Skin epidermis (tissue), 12 donors: ENCODE data around the gene MRPL36.
"Not testable (repeated sequence)": the region's sequence is repeated elsewhere in the genome, so short reads cannot be mapped to it uniquely, and the experiment has no call there.

Source experiments
- H3K27ac ChIP-seq, 21 experiments: fragments of 200-600 bp; sonication (generic) in 11 of 21; one replicate each; pipeline ENCODE4 v1.5.0; 2020; ENCODE audit warnings: mild to moderate bottlenecking in 3 of 21, inconsistent platforms in 2 of 21, moderate library complexity in 2 of 21
- H3K4me3 ChIP-seq, 7 experiments: fragments of 200-600 bp; sonication (generic) in 2 of 7; one replicate each; pipeline ENCODE4 v1.5.0; 2020; ENCODE audit warnings: inconsistent platforms in 2 of 7, mild to moderate bottlenecking in 2 of 7, moderate library complexity in 1 of 7

The MRPL36 gene

GRCh38 chr5:1799602-1800471, at the start of gene MRPL36:
MRPL36 (minus strand) TSS chr5:1799837; CDS start chr5:1798935, 902 bp downstream.
- Histone ChIP-seq H3K4me3 (peak within 1 kb of the TSS; percentile 50 to 98 (median 96)), H3K27ac (peak within 1 kb of the TSS; percentile 71 to 97 (median 92))

GRCh38 chr5:1847611-1848010, 48.0 kb upstream of the MRPL36 start:
- Histone ChIP-seq H3K27ac (no peak overlapping the region), H3K4me3 (no peak overlapping the region)

GRCh38 chr5:1847056-1847455, 47.4 kb upstream of the MRPL36 start:
- Histone ChIP-seq H3K4me3 (no peak overlapping the region), H3K27ac (no peak overlapping the region)

GRCh38 chr5:1846583-1846982, 46.9 kb upstream of the MRPL36 start:
- H3K4me3 ChIP-seq, result no peak overlapping the region
- H3K27ac ChIP-seq, result no peak overlapping the region

GRCh38 chr5:1845696-1846095, 46.1 kb upstream of the MRPL36 start:
- Histone ChIP-seq H3K4me3 (no peak overlapping the region), H3K27ac (no peak overlapping the region)

- H3K4me3 ChIP-seq, result no peak overlapping the region
- no peak overlapping the region for H3K27ac ChIP-seq
Measured at GRCh38 chr5:1844708-1845436, 45.2 kb upstream of the MRPL36 start.

GRCh38 chr5:1843761-1844160, 44.1 kb upstream of the MRPL36 start:
- not testable (repeated sequence) for H3K4me3 ChIP-seq, H3K27ac ChIP-seq

GRCh38 chr5:1842004-1842819, 42.6 kb upstream of the MRPL36 start:
- H3K27ac ChIP-seq, result no peak overlapping the region

GRCh38 chr5:1840741-1841521, 41.3 kb upstream of the MRPL36 start:
- no peak overlapping the region for H3K27ac ChIP-seq

More at GRCh38 chr5:1842004-1842819, 42.6 kb upstream of the MRPL36 start:
- H3K4me3 ChIP-seq, result no peak overlapping the region

GRCh38 chr5:1840071-1840547, 40.5 kb upstream of the MRPL36 start:
- H3K27ac ChIP-seq, result no peak overlapping the region

More at GRCh38 chr5:1840741-1841521, 41.3 kb upstream of the MRPL36 start:
- no peak overlapping the region for H3K4me3 ChIP-seq

GRCh38 chr5:1838013-1838412, 38.4 kb upstream of the MRPL36 start:
- Histone ChIP-seq H3K4me3 (no peak overlapping the region), H3K27ac (no peak overlapping the region)

More at GRCh38 chr5:1840071-1840547, 40.5 kb upstream of the MRPL36 start:
- no peak overlapping the region for H3K4me3 ChIP-seq

- H3K4me3 ChIP-seq, result no peak overlapping the region
- H3K27ac ChIP-seq, result no peak overlapping the region
Measured at GRCh38 chr5:1836891-1837880, 37.5 kb upstream of the MRPL36 start.

- Histone ChIP-seq H3K4me3 (no peak overlapping the region), H3K27ac (no peak overlapping the region)
Measured at GRCh38 chr5:1836176-1836890, 36.7 kb upstream of the MRPL36 start.

- Histone ChIP-seq H3K4me3 (no peak overlapping the region), H3K27ac (no peak overlapping the region)
Measured at GRCh38 chr5:1835431-1835830, 35.8 kb upstream of the MRPL36 start.

GRCh38 chr5:1834721-1835429, 35.2 kb upstream of the MRPL36 start:
- Histone ChIP-seq H3K4me3 (no peak overlapping the region), H3K27ac (no peak overlapping the region)

- Histone ChIP-seq H3K27ac (no peak overlapping the region), H3K4me3 (no peak overlapping the region)
Measured at GRCh38 chr5:1834022-1834551, 34.5 kb upstream of the MRPL36 start.
